ENCODE results near the gene SULT1C3. TPM values are rescaled to one million over a fixed set of nuclear protein-coding genes. Genes with fewer than 3 reads are reported as not detected.

Gene SULT1C3
- polyA plus RNA-seq, 2 of the 4 experiments (the other 2 are of a cell fraction) = not detected

DNA sequence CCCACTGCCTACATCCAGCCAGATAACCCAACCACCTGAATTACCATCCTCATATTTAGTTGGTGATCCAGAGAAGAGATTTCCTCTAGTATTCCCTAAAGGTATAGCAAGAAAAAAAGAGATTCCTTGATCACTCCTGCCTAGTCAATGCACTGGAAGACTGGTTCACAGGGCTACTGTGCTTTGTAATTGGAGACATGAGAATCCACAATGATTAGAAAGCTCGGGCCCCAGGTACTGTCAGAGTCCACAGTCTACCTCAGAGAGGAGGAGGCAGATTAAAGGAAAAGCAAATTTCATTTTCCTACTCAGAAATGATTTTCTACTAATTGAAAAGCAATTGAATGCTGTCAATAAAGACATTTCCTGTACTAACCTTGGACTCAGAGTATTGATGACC, 22.3 kb downstream of the SULT1C3 start:
- ChIA-PET CTCF (no interaction called here), POLR2A (no interaction called here)
- no peak for FAIRE-seq
- no peaks in the 10 kb centered on the region for H3K9me3 ChIP-seq
- no peak overlapping the region for H3K4me2 ChIP-seq
- H3K4me1 ChIP-seq = peaks cover 38% of the 10 kb centered on the region
- WGBS (ENCODE audit: missing lambda C conversion rate) = 57% methylated on average over 1 of the region's 1 CpG
- ATAC-seq = no peak
- H3K4me3 ChIP-seq = no peak overlapping the region
- peak overlapping the region in 1 of 2 experiments; percentile 97; a peak in 2 of 6 replicates for H3K27ac ChIP-seq
- no peak for DNase-seq (ENCODE audit: low read depth in 1 of 2, low spot score in 1 of 2)
- no peak for TF ChIP-seq POLR2AphosphoS2 (conservative IDR thresholded peaks at IDR 0.05; ENCODE audit: low read length)
- no peak for TF ChIP-seq ZC3H11A (IDR thresholded peaks at IDR 0.05)
- TF ChIP-seq CBX8 (IDR thresholded peaks at IDR 0.05) = no peak
- TF ChIP-seq HOXB5 (CRISPR knock-in tag; IDR thresholded peaks at IDR 0.05) = no peak
- no peak for TF ChIP-seq FOXS1 (CRISPR knock-in tag; IDR thresholded peaks at IDR 0.05)
- TF ChIP-seq GATA3 (IDR thresholded peaks at IDR 0.05; ENCODE audit: borderline replicate concordance) = no peak
- TF ChIP-seq JUNB (IDR thresholded peaks at IDR 0.05) = no peak
- TF ChIP-seq, protein P1, sequence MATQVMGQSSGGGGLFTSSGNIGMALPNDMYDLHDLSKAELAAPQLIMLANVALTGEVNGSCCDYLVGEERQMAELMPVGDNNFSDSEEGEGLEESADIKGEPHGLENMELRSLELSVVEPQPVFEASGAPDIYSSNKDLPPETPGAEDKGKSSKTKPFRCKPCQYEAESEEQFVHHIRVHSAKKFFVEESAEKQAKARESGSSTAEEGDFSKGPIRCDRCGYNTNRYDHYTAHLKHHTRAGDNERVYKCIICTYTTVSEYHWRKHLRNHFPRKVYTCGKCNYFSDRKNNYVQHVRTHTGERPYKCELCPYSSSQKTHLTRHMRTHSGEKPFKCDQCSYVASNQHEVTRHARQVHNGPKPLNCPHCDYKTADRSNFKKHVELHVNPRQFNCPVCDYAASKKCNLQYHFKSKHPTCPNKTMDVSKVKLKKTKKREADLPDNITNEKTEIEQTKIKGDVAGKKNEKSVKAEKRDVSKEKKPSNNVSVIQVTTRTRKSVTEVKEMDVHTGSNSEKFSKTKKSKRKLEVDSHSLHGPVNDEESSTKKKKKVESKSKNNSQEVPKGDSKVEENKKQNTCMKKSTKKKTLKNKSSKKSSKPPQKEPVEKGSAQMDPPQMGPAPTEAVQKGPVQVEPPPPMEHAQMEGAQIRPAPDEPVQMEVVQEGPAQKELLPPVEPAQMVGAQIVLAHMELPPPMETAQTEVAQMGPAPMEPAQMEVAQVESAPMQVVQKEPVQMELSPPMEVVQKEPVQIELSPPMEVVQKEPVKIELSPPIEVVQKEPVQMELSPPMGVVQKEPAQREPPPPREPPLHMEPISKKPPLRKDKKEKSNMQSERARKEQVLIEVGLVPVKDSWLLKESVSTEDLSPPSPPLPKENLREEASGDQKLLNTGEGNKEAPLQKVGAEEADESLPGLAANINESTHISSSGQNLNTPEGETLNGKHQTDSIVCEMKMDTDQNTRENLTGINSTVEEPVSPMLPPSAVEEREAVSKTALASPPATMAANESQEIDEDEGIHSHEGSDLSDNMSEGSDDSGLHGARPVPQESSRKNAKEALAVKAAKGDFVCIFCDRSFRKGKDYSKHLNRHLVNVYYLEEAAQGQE (IDR thresholded peaks at IDR 0.05) = no peak
- TF ChIP-seq, protein P2, sequence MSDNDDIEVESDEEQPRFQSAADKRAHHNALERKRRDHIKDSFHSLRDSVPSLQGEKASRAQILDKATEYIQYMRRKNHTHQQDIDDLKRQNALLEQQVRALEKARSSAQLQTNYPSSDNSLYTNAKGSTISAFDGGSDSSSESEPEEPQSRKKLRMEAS (IDR thresholded peaks at IDR 0.05) = no peak
- TF ChIP-seq HOXA7 (CRISPR knock-in tag; IDR thresholded peaks at IDR 0.05) = no peak
- no peak for TF ChIP-seq RCOR1 (IDR thresholded peaks at IDR 0.05; ENCODE audit: low read depth, low read length)
- TF ChIP-seq NPAS2 (CRISPR knock-in tag; IDR thresholded peaks at IDR 0.05; ENCODE audit: borderline replicate concordance) = no peak
- TF ChIP-seq BHLHE40 (IDR thresholded peaks at IDR 0.05; ENCODE audit: low read depth, low read length) = no peak
- TF ChIP-seq TP53 (CRISPR knock-in tag; IDR thresholded peaks at IDR 0.05) = no peak
- no peak for TF ChIP-seq SREBF2 (IDR thresholded peaks at IDR 0.05)
- TF ChIP-seq HEYL (CRISPR knock-in tag; IDR thresholded peaks at IDR 0.05) = no peak
- no peak for TF ChIP-seq MAFK (IDR thresholded peaks at IDR 0.05; ENCODE audit: partially characterized antibody)
- TF ChIP-seq ZNF302 (CRISPR knock-in tag; IDR thresholded peaks at IDR 0.05) = no peak
- TF ChIP-seq, protein P3, sequence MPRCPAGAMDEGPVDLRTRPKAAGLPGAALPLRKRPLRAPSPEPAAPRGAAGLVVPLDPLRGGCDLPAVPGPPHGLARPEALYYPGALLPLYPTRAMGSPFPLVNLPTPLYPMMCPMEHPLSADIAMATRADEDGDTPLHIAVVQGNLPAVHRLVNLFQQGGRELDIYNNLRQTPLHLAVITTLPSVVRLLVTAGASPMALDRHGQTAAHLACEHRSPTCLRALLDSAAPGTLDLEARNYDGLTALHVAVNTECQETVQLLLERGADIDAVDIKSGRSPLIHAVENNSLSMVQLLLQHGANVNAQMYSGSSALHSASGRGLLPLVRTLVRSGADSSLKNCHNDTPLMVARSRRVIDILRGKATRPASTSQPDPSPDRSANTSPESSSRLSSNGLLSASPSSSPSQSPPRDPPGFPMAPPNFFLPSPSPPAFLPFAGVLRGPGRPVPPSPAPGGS (IDR thresholded peaks at IDR 0.05) = no peak

DNA sequence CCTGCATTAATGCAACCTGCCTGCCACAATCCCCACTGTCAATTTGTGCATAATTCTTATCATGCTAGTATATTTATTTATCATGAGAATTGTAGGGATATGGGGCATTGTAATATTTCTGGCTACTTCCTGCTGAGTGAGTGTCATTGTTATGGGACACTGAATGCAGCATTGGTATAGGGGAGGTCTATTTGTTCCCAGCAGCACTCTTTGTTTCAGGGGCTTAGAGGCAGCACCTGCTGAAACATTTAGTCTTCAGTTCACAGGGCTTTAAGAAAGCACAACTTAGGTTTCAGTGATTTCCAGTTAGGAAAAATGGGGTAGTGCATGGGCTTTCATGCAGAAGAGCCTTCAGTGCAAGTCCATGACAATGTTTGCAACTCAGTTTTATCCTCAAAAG, 23.6 kb downstream of the SULT1C3 start:
- DNase-seq (ENCODE audit: low read depth in 1 of 2, low spot score in 1 of 2) = no peak
- CTCF ChIA-PET = interaction anchor here (1.0 kb wide), 1 partner anchor 373 kb away, joined by 3 read pairs; no protein-coding TSS in a partner anchor
- H3K9me3 ChIP-seq = no peaks in the 10 kb centered on the region
- peaks cover 42% of the 10 kb centered on the region for H3K4me1 ChIP-seq
- FAIRE-seq = no peak
- ATAC-seq = no peak
- H3K27ac ChIP-seq = peak overlapping the region in 1 of 2 experiments; percentile 97; a peak in 2 of 6 replicates
- H3K4me3 ChIP-seq = no peak overlapping the region
- POLR2A ChIA-PET = no interaction called here
- H3K4me2 ChIP-seq = no peak overlapping the region
- TF ChIP-seq RCOR1 (IDR thresholded peaks at IDR 0.05; ENCODE audit: low read depth, low read length) = no peak
- TF ChIP-seq FOSL2 (IDR thresholded peaks at IDR 0.05) = no peak
- no peak for TF ChIP-seq FOSL2 (CRISPR knock-in tag; IDR thresholded peaks at IDR 0.05)
- TF ChIP-seq, protein P2 (IDR thresholded peaks at IDR 0.05) = no peak
- TF ChIP-seq FOSB (CRISPR knock-in tag; IDR thresholded peaks at IDR 0.05) = no peak
- TF ChIP-seq RARB (CRISPR knock-in tag; IDR thresholded peaks at IDR 0.05) = no peak
- no peak for TF ChIP-seq TP53 (CRISPR knock-in tag; IDR thresholded peaks at IDR 0.05)
- no peak for TF ChIP-seq HDAC2 (IDR thresholded peaks at IDR 0.05)
- no peak for TF ChIP-seq MAZ (IDR thresholded peaks at IDR 0.05; ENCODE audit: borderline replicate concordance, low read depth, low read length)
- no peak for TF ChIP-seq KDM5A (IDR thresholded peaks at IDR 0.05)
- no peak for TF ChIP-seq CBX2 (IDR thresholded peaks at IDR 0.05; ENCODE audit: borderline replicate concordance, low read depth)
- no peak for TF ChIP-seq KDM1A (IDR thresholded peaks at IDR 0.05; ENCODE audit: low read depth)
- TF ChIP-seq NR3C1 (IDR thresholded peaks at IDR 0.05) = no peak
- TF ChIP-seq, protein P4, sequence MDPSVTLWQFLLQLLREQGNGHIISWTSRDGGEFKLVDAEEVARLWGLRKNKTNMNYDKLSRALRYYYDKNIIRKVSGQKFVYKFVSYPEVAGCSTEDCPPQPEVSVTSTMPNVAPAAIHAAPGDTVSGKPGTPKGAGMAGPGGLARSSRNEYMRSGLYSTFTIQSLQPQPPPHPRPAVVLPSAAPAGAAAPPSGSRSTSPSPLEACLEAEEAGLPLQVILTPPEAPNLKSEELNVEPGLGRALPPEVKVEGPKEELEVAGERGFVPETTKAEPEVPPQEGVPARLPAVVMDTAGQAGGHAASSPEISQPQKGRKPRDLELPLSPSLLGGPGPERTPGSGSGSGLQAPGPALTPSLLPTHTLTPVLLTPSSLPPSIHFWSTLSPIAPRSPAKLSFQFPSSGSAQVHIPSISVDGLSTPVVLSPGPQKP (IDR thresholded peaks at IDR 0.05; ENCODE audit: low read depth, low read length) = no peak
- no peak for TF ChIP-seq HOXB13 (CRISPR knock-in tag; IDR thresholded peaks at IDR 0.05; ENCODE audit: low read depth)
- TF ChIP-seq CHD4 (IDR thresholded peaks at IDR 0.05; ENCODE audit: borderline replicate concordance) = no peak
- TF ChIP-seq HEYL (CRISPR knock-in tag; IDR thresholded peaks at IDR 0.05) = no peak
- no peak for TF ChIP-seq RAD21 (conservative IDR thresholded peaks at IDR 0.05 in 1 of 2, IDR thresholded peaks at IDR 0.05 in 1 of 2)
- TF ChIP-seq POLR2AphosphoS2 (conservative IDR thresholded peaks at IDR 0.05; ENCODE audit: low read length) = no peak
- TF ChIP-seq GATA3 (IDR thresholded peaks at IDR 0.05; ENCODE audit: borderline replicate concordance) = no peak
- TF ChIP-seq NFE2L2 (conservative IDR thresholded peaks at IDR 0.05; ENCODE audit: low read length) = no peak

Data from A549 (cell line).